A549 (cell line): ENCODE results near the gene LPCAT4. TPM values are rescaled to one million over a fixed set of nuclear protein-coding genes. Genes with fewer than 3 reads are reported as not detected.
"Not testable (repeated sequence)": the region's sequence is repeated elsewhere in the genome, so short reads cannot be mapped to it uniquely, and the experiment has no call there.

Experiments
- ATAC-seq, 2 experiments: fragments of 200-7000 bp in 1 of 2; fragments of >200 bp in 1 of 2; cut with Nextera tagmentation in 1 of 2; cut with Tn5 transposase in 1 of 2; 3 replicates each; pipeline versions ENCODE4 v1.8.0 to v1.9.1; 2018 to 2020; ENCODE audit warnings: mild to moderate bottlenecking in 1 of 2, moderate library complexity in 1 of 2
- CTCF ChIA-PET: fragments of 300-600 bp; sonication (Branson Sonifier 250); formaldehyde crosslinking; extraction: SDS; loops from one replicate; lab custom pipeline; 2021; ENCODE audit warnings: antibody characterized with exemption, inconsistent platforms; lab: Yijun Ruan, JAX
- POLR2A ChIA-PET: fragments of 350-600 bp; formaldehyde crosslinking; extraction: SDS; loops from one replicate; lab custom pipeline; 2021; ENCODE audit warnings: antibody characterized with exemption, inconsistent platforms; lab: Yijun Ruan, JAX
- DNase-seq, 2 experiments: peaks; one replicate each; pipeline versions ENCODE4 v3.0.0 to v3.0.0-alpha.2; 2011 to 2016; ENCODE audit warnings: low read depth in 1 of 2, low spot score in 1 of 2
- FAIRE-seq: peaks from 2 replicates; lab custom pipeline; 2011; peaks lifted over from hg19 to GRCh38; lab: Jason Lieb, UNC
- H3K27ac ChIP-seq, 2 experiments: fragments of >200 bp; sonication (Bioruptor Twin); formaldehyde crosslinking; 3 replicates each; pipeline ENCODE4 v1.5.1; 2016 to 2017
- H3K4me1 ChIP-seq: fragments of >200 bp; sonication (Bioruptor Twin); formaldehyde crosslinking; 3 replicates; pipeline ENCODE4 v1.6.1; 2016
- H3K4me2 ChIP-seq: fragments of >200 bp; sonication (Bioruptor Twin); formaldehyde crosslinking; 3 replicates; pipeline ENCODE4 v1.6.1; 2016
- H3K4me3 ChIP-seq: fragments of >200 bp; sonication (Bioruptor Twin); formaldehyde crosslinking; 3 replicates; pipeline ENCODE4 v1.5.1; 2016
- H3K9me3 ChIP-seq: fragments of >200 bp; sonication (Bioruptor Twin); formaldehyde crosslinking; 3 replicates; pipeline ENCODE4 v1.6.1; 2016
- BCL3 ChIP-seq: fragments of >200 bp; sonication (Bioruptor Twin); formaldehyde crosslinking; IDR thresholded peaks from 3 replicates; pipeline ENCODE4 v1.6.1; 2016
- CHD2 ChIP-seq: fragments of 150-350 bp; IDR thresholded peaks from 2 replicates; pipeline ENCODE4 v1.6.1; 2014; ENCODE audit warnings: low read length; ENCODE audit not compliant: partially characterized antibody
- E2F6 ChIP-seq: IDR thresholded peaks from 2 replicates; pipeline ENCODE4 v1.6.1; 2012; ENCODE audit warnings: low read depth, borderline replicate concordance
- EHF ChIP-seq: fragments of 250-450 bp; sonication (Bioruptor Pico); IDR thresholded peaks from 2 replicates; pipeline ENCODE4 v1.5.0; 2020; ENCODE audit warnings: mild to moderate bottlenecking
- ESRRA ChIP-seq: fragments of 150-350 bp; IDR thresholded peaks from 2 replicates; pipeline ENCODE4 v1.6.1; 2014; ENCODE audit warnings: mild to moderate bottlenecking, low read length, borderline replicate concordance
- FOXS1 ChIP-seq: fragments of 250-450 bp; sonication (Bioruptor Pico); IDR thresholded peaks from 2 replicates; pipeline ENCODE4 v1.5.0; 2020; ENCODE audit warnings: mild to moderate bottlenecking, moderate library complexity
- HOXA7 ChIP-seq: fragments of 250-450 bp; sonication (Bioruptor Pico); IDR thresholded peaks from 2 replicates; pipeline ENCODE4 v1.5.0; 2020; ENCODE audit warnings: mild to moderate bottlenecking, moderate library complexity
- KDM1A ChIP-seq: fragments of 200-600 bp; sonication (generic); IDR thresholded peaks from 2 replicates; pipeline ENCODE4 v1.6.1; 2016; ENCODE audit warnings: low read depth, mild to moderate bottlenecking
- KDM5A ChIP-seq: fragments of 200-600 bp; sonication (generic); IDR thresholded peaks from 2 replicates; pipeline ENCODE4 v1.6.1; 2016; ENCODE audit warnings: antibody characterized with exemption, mild to moderate bottlenecking
- NFE2L2 ChIP-seq: fragments of 150-350 bp; conservative IDR thresholded peaks from 2 replicates; pipeline ENCODE4 v1.6.1; 2014; ENCODE audit warnings: low read length
- NPAS2 ChIP-seq: fragments of 250-450 bp; sonication (Bioruptor Pico); IDR thresholded peaks from 2 replicates; pipeline ENCODE4 v1.8.0; 2022; ENCODE audit warnings: mild to moderate bottlenecking, moderate library complexity, borderline replicate concordance
- NR3C1 ChIP-seq: fragments of >200 bp; sonication (Bioruptor Twin); formaldehyde crosslinking; IDR thresholded peaks from 3 replicates; pipeline ENCODE4 v1.6.1; 2017
- POLR2A ChIP-seq: IDR thresholded peaks from 2 replicates; pipeline ENCODE4 v1.6.1; 2012; ENCODE audit warnings: mild to moderate bottlenecking, low read length
- RNF2 ChIP-seq: fragments of 200-600 bp; sonication (generic); IDR thresholded peaks from 2 replicates; pipeline ENCODE4 v1.6.1; 2016; ENCODE audit warnings: low read depth, mild to moderate bottlenecking, antibody characterized with exemption, moderate library complexity, borderline replicate concordance
- SMC3 ChIP-seq: fragments of >200 bp; sonication (Bioruptor Twin); formaldehyde crosslinking; IDR thresholded peaks from 3 replicates; pipeline ENCODE4 v1.6.1; 2018; ENCODE audit warnings: inconsistent platforms
- USF2 ChIP-seq: fragments of 450-650 bp; IDR thresholded peaks from 2 replicates; pipeline ENCODE4 v1.6.1; 2014; ENCODE audit warnings: antibody characterized with exemption
- ZFP36 ChIP-seq: fragments of 450-650 bp; IDR thresholded peaks from 2 replicates; pipeline ENCODE4 v1.6.1; 2014; ENCODE audit warnings: borderline replicate concordance; ENCODE audit not compliant: partially characterized antibody
- ZNF302 ChIP-seq: fragments of 250-450 bp; sonication (Bioruptor Pico); IDR thresholded peaks from 2 replicates; pipeline ENCODE4 v1.9.0; 2021; ENCODE audit warnings: inconsistent platforms, mild to moderate bottlenecking, moderate library complexity
- WGBS: methylation state at CpG from one replicate; pipeline ENCODE4 v1.1.6; 2017; ENCODE audit errors: missing lambda C conversion rate; 5-methylcytosine and 5-hydroxymethylcytosine counted together
- polyA plus RNA-seq, 4 experiments: library from polyadenylated mRNA; depleted of rRNA in 3 of 4; stranded (reverse); fragments of >200 nt; fragmentation: RNase III in 1 of 4; extraction: RNeasy Plus Mini Kit Qiagen cat#74134 plus additional on column Dnase treatment in 1 of 4; gene quantifications; 2 replicates in 3 of 4; 3 replicates in 1 of 4; pipeline ENCODE4 v1.2.3, GENCODE V29; 2011 to 2017
- TF ChIP-seq, protein P1 (sequence below): fragments of 250-450 bp; sonication (Bioruptor Pico); IDR thresholded peaks from 2 replicates; pipeline ENCODE4 v1.5.0; 2021; ENCODE audit warnings: mild to moderate bottlenecking, moderate library complexity, borderline replicate concordance
- TF ChIP-seq, protein P2 (sequence below): fragments of 200-600 bp; sonication (generic); IDR thresholded peaks from 2 replicates; pipeline ENCODE4 v1.6.1; 2016; ENCODE audit warnings: antibody characterized with exemption, mild to moderate bottlenecking, moderate library complexity

The LPCAT4 gene
- polyA plus RNA-seq, 2 of the 4 experiments (the other 2 are of a cell fraction) = 42.9 to 50.1 TPM

- TF ChIP-seq, protein P1, sequence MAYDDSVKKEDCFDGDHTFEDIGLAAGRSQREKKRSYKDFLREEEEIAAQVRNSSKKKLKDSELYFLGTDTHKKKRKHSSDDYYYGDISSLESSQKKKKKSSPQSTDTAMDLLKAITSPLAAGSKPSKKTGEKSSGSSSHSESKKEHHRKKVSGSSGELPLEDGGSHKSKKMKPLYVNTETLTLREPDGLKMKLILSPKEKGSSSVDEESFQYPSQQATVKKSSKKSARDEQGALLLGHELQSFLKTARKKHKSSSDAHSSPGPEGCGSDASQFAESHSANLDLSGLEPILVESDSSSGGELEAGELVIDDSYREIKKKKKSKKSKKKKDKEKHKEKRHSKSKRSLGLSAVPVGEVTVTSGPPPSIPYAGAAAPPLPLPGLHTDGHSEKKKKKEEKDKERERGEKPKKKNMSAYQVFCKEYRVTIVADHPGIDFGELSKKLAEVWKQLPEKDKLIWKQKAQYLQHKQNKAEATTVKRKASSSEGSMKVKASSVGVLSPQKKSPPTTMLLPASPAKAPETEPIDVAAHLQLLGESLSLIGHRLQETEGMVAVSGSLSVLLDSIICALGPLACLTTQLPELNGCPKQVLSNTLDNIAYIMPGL (CRISPR knock-in tag) = 0 out of 2 replicates have a peak, but pooled peaks have one; percentile 4
- peak overlapping the region; percentile 68 for H3K4me3 ChIP-seq
- DNase-seq (peak in 1 of 2 experiments; percentile 21), ATAC-seq (peak in 1 of 2 experiments; percentile 1; a peak in 2 of 6 replicates)
- not testable (repeated sequence) for FAIRE-seq, H3K9me3 ChIP-seq
- peak overlapping the region; percentile 86 for H3K4me2 ChIP-seq
- ChIA-PET CTCF (interaction anchor here (0.6 to 5.2 kb wide), 21 partner anchors 9 to 584 kb away, joined by 3 to 80 read pairs (median 5); partner anchors contain the start of genes GOLGA8B and LPCAT4), POLR2A (interaction anchor here (0.7 to 1.3 kb wide), 4 partner anchors 24 to 232 kb away, joined by 3 to 10 read pairs (median 6); partner anchors contain the start of genes KATNBL1 and LPCAT4)
- 35% methylated on average over 26 of the region's 26 CpGs for WGBS
- peak overlapping the region; percentile 82 to 88 for H3K27ac ChIP-seq
- H3K4me1 ChIP-seq = peaks cover 15% of the 10 kb centered on the region; the same call in 2 of the 3 replicates
Observed at GRCh38 chr15:34342213-34342736, 24.7 kb downstream of the LPCAT4 start.

GRCh38 chr15:34341381-34342212 is 25.4 kb downstream of the LPCAT4 start:
- H3K27ac ChIP-seq = peak overlapping the region in 1 of 2 experiments; percentile 88; a peak in 2 of 6 replicates
- H3K4me2 ChIP-seq = peak overlapping the region; percentile 86
- CTCF ChIA-PET = interaction anchor here (0.7 to 5.2 kb wide), 6 partner anchors 9 to 142 kb away, joined by 5 to 80 read pairs (median 24); partner anchors contain the start of gene LPCAT4
- WGBS = 92% methylated on average over 15 of the region's 15 CpGs
- no peak for FAIRE-seq
- TF ChIP-seq FOXS1 = no peak
- no peak for TF ChIP-seq HOXA7 (CRISPR knock-in tag)
- no peak for TF ChIP-seq CHD2
- TF ChIP-seq EHF = no peak
- no peak for TF ChIP-seq ZFP36
- no peak for TF ChIP-seq USF2
- TF ChIP-seq KDM1A = no peak
- no peak for TF ChIP-seq E2F6
- TF ChIP-seq, protein P1 (CRISPR knock-in tag) = no peak
- no peak for TF ChIP-seq NPAS2 (CRISPR knock-in tag)
- TF ChIP-seq NFE2L2 = no peak
- TF ChIP-seq BCL3 = no peak
- TF ChIP-seq, protein P2, sequence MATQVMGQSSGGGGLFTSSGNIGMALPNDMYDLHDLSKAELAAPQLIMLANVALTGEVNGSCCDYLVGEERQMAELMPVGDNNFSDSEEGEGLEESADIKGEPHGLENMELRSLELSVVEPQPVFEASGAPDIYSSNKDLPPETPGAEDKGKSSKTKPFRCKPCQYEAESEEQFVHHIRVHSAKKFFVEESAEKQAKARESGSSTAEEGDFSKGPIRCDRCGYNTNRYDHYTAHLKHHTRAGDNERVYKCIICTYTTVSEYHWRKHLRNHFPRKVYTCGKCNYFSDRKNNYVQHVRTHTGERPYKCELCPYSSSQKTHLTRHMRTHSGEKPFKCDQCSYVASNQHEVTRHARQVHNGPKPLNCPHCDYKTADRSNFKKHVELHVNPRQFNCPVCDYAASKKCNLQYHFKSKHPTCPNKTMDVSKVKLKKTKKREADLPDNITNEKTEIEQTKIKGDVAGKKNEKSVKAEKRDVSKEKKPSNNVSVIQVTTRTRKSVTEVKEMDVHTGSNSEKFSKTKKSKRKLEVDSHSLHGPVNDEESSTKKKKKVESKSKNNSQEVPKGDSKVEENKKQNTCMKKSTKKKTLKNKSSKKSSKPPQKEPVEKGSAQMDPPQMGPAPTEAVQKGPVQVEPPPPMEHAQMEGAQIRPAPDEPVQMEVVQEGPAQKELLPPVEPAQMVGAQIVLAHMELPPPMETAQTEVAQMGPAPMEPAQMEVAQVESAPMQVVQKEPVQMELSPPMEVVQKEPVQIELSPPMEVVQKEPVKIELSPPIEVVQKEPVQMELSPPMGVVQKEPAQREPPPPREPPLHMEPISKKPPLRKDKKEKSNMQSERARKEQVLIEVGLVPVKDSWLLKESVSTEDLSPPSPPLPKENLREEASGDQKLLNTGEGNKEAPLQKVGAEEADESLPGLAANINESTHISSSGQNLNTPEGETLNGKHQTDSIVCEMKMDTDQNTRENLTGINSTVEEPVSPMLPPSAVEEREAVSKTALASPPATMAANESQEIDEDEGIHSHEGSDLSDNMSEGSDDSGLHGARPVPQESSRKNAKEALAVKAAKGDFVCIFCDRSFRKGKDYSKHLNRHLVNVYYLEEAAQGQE = no peak
- no peak for TF ChIP-seq ESRRA
- no peak for TF ChIP-seq RNF2
- TF ChIP-seq ZNF302 (CRISPR knock-in tag) = no peak
- no peak for TF ChIP-seq KDM5A
- no peak for TF ChIP-seq NR3C1
- TF ChIP-seq POLR2A = no peak
- no peak for TF ChIP-seq SMC3
- TF ChIP-seq, all 56 proteins: peak for 0
- ATAC-seq (no peak), DNase-seq (no peak)
- Histone ChIP-seq H3K4me3 (peak overlapping the region; percentile 68), H3K9me3 (no peaks in the 10 kb centered on the region), H3K4me1 (peaks cover 15% of the 10 kb centered on the region; the same call in 2 of the 3 replicates)
- POLR2A ChIA-PET = no interaction called here
